NCI-H187 (cell line): ENCODE results near the gene GZMM.

ENCODE experiments used
- DNase-seq, 2 experiments: peaks; one replicate each; lab custom pipeline; 2025; lab: John Stamatoyannopoulos, UW

GZMM gene

DNA sequence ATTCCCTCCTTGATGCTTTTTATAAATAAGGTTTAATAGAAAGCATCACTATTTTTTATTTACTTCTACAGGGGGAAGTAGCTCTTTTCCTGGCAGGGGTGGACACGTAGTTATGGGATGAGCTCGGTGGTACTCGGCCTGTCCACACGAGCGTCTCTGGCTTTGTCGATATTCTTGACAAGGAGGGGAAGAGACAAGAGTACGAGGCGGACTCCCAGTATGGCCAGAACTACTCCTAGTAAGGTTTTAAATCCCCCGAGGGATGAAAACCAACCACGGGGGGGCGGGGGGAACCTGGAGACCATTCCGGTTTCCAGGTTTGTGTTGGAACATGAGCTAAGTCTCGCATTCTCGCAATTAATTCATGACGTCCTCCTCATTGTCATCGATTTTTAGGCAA, 23.0 kb downstream of the GZMM start:
- DNase-seq = no peak

DNA sequence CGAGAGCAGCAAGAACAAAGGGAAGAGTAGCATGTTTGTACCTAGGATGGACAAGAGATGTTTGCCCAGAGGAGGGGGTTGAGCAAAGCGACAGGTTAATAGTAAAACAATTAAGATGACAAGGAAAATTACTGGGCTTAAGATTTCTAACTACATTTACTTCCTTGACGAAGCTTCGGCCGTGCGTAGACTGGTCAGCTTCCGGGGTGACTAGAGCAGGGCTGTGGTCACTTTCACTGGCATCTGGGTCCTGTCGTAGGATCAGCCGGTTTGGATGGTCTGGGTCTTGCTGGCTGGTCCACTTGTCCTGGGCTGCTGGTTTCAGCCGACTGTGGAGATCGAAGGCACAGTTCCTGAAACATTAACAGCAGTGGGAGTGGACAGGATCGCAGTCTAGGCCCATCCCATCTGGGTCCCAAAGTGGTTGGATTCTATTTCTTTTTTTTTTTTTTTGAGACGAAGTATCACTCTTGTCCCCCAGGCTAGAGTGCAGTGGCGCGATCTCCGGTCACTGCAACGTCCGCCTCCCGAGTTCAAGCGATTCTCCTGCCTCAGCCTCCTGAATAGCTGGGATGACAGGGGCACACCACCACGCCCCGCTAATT, 23.5 kb downstream of the GZMM start:
- DNase-seq = no peak

DNA sequence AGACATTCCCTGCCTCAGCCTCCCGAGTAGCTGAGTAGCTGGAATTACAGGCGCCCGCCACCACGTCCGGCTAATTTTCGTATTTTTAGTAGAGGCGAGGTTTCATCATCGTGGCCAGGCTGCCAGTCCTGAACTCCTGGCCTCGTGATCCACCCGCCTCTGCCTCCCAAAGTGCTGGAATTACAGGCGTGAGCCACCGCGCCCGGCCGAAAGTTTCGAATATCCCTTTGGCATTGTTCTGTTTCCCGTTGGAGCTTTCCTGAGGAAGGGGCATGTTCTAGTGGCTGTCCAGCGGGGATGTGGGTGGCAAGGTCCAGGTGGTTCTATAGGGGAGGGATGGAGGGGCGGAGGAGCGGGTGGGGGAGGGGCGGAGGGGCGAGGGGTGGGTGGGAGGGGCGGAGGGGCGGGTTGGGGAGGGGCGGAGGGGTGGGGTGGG, 26.4 kb downstream of the GZMM start:
- DNase-seq = no peak

DNA sequence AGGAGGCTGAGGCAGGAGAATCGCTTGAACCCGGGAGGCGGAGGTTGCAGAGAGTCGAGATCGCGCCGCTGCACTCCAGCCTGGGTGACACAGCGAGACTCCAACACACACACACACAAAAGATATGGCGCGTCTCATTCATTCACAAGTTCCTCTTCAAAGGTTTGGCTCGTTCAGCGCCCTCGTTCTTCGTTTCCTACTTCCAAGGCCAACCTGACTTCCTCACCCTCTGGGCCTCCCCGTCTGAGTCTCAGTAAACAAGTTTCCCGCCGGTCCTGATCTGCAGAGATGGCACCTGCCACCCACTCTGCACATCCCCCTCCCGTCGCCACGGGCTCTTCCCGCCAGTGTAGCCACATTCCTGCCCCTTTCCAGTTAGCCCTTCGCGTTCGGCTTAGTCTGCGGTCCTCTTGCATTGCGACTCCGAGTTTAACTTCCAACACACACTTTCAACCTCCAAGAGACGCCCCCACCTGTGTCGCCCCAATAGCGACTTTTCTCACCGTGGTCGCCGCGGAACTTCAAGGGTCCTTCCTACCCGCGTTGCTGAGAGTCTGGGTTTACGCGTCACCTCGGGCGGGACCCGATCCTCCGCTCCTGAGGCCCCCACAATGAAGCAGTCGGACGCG, 27.2 kb downstream of the GZMM start:
- DNase-seq = peak in 1 of 2 experiments; percentile 42

DNA sequence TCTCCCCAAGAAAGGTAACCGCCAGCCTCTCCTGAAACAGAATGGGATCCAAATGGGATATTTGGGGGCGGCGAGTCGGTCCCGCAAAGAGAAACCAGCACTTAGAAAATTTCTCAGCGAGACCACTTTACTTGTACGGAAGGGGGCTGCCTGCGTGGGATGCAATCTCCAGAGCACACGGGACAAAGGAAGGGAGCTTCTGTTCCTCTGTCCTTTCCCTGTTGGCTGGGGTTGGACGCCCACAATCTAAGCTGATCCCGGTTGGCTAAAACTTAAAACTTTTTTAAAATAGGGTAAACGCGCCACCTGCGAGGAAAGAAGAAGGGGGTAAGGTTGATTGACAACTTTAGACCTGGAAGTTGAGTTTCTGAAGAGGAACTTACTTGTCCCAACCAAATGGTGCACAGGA, 27.7 kb downstream of the GZMM start:
- DNase-seq = no peak

DNA sequence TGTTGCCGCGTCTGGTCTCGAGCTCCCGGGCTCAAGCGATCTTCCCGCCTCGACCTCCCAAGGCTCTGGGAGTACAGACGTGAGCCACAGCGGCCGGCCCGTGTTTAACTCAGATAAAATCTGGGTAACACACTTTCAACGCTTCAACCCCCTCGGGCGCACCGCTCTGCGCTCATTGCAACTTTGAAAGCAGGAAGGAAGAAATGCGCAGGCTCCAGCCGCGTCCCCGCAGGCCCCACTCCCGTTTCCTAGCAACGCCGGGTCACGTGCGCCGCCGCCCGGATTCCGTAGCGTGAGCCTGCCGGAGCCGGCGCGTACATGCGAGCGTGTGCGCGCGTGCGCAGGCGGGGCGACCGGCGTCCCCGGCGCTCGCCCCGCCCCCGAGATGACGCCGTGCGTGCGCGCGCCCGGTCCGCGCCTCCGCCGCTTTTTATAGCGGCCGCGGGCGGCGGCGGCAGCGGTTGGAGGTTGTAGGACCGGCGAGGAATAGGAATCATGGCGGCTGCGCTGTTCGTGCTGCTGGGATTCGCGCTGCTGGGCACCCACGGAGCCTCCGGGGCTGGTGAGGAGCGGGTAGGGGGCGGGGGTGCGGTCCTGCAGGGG, 28.4 kb downstream of the GZMM start, which contains the start of gene BSG:
Gene BSG, plus strand, starts transcription at position 457 of the 603 bp plus-strand sequence. Its CDS starts 39 bp downstream, at position 496.
- DNase-seq = peak; percentile 92 to 98

DNA sequence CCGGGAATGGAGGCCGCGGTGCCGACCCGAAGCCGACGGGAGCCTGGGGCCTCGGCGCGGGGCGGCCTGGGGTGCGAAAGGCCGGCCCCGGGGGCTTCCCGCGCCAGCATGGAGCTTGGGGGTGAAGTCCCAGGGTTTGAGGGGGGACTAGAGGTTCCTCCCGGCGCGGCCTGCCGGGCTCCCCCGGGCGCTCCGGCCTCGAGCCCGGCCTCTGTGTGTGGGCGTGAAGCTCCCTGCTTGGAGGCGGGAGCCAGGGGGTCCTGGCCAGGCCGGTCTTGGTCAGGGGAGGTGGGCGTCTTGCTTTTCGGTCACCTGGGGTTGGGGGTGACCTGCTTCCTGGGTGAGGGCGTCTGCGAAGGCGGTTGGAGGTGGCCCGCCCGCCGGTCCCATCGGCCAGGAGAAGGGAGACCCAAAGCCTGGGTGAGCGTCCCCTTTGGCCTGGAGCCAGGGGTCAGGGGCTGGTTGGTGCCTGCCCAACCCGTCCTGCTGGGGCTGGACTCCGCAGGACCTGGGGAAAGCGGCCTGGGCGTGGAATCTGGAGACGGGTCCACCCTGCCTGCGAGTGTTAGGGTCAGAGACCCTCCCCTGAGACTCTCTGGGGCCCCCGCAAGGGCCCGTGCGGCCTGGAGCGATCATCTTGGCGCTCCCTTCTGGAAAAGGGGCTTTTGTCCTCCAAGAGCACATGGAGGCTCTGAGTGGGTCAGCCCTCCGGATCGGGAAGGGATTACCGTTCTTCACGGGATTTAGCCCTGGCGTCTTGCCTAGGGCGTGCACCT, 29.1 kb downstream of the GZMM start:
- no peak for DNase-seq

DNA sequence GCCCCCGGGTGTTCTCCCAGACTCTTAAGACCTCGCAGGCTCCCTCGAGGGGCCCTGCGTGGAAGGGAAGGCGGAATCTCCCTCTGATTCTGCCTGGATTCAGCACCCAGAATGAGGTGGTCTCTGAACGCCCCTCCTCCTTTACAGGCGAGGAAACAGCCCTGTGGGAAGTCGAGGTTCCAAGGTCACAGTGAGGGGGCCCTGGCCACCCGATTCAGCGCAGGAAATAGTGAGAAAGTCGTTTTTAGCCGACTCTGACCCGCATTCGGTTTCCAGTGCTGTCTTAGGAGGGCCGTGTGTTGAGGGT, 29.6 kb downstream of the GZMM start:
- no peak for DNase-seq

DNA sequence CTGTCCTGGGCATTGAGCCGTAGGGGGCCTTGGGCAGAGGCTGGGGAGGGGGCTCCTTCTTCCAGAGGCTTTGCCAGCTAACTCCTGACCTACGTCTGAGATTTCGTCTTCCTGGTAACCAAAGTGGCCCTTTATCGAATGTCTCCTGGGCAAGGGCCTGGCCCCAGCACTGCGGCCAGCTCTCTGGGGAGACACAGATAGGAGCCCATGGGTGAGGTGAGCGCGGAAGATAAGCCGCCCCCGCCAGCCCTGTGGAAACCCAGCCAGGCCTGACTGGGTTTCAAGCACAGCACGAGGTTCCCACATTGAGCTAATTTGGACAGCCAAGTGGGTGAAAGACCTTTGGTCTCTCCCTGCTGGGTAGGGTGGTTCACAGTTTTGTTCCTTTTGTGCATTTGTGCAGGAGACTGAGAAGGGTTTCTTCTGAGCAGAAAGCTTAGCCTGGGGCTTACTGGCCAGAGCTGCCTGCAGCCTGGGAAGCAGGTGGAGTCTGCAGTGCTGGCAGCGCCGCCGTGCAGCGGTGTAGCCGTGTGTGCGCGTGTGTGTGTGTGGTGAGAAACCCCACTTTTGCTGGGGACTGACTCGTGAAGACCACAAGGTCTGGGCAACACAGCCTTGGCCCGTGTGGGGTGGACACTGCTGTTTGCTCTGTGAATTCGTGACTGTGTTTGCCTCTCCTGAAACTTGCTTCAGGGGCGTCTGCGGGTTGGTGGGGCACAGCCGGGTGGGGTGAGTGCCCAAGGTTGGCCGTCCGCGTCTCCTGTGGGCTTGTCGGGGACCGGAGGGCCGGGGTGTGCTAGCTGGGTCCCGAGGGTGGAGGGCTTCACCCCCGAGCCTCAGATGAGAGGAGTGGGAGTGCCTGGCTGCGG, 31.0 kb downstream of the GZMM start:
- no peak for DNase-seq

DNA sequence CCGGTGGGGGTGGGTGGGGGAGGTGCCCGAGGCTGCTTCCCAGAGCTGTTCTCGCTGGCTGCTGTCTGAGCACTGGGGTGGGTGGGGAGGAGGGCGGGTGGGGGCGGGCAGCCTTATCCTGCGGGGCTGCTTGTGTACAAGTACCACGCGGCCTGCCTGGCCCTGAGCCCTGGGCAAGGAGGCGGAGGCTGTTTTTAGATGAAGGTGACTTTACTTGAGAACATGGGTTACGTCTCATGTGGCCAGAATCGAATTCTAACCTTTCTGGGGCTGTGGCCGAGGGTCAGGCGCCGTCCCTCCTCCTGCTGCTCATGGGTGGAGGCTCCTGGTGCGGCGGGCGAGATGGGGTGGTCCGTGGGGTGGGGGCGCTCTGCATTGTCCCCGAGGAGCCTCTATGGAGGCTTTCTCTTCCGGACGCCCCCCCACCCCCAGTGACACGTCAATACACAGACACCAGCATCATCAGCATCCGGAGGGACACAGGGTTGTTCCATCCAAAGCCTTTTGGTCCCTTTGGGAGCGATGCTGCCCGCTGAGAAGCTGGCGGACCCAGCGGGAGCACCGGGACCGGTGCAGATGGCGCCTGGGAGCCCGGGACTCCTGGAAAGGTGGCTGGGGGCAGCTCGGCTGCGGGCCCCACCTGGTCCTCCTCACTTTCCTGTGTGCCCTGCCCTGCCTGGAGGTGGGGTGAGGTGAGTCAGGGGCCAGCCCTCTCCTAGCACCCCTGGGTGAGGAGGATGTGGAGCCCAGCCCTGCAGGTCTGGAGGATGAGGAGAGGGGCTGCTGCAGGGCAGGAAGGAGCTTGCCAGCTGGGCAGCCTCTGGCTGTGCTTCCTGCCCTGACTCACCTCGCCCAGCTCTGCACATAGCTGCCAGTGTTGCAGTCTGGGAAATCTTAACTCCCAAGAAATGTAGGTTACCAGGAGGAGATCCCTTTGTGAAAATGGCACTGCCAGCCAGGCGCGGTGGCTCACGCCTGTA, 32.0 kb downstream of the GZMM start:
- no peak for DNase-seq

DNA sequence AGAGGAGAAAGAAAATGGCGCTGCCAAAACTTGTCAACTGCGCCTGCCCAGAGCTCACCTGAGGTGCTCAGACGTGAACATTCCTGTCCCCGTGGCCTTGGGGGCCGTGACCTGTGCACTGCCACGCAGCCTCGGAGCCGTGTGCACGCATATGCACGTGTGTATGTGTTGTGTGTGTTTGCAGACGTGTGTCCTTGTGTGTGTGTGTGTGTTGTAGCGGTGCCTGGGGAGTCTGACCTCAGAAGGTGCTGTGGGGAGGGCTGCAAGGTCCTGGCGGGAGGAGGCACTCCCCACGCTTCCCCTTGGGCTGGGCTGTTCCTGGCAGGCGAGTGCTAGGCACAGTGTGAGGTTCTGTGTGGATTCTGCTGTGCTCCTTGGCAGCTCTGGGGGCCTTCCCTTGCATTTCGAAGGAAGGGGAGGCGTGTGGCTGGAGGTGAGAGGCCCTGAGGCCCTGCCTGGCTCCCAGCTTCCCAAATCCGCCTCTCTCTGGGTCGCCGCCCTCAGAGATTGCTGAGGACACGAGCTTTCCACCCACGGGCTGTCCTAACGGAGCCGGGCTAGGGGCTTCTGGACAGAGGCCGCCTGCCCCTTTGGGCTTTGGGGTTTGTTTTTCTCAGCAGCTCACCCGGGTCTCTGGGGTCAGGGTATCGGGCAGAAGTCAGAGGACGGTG, 33.0 kb downstream of the GZMM start:
- DNase-seq = no peak

DNA sequence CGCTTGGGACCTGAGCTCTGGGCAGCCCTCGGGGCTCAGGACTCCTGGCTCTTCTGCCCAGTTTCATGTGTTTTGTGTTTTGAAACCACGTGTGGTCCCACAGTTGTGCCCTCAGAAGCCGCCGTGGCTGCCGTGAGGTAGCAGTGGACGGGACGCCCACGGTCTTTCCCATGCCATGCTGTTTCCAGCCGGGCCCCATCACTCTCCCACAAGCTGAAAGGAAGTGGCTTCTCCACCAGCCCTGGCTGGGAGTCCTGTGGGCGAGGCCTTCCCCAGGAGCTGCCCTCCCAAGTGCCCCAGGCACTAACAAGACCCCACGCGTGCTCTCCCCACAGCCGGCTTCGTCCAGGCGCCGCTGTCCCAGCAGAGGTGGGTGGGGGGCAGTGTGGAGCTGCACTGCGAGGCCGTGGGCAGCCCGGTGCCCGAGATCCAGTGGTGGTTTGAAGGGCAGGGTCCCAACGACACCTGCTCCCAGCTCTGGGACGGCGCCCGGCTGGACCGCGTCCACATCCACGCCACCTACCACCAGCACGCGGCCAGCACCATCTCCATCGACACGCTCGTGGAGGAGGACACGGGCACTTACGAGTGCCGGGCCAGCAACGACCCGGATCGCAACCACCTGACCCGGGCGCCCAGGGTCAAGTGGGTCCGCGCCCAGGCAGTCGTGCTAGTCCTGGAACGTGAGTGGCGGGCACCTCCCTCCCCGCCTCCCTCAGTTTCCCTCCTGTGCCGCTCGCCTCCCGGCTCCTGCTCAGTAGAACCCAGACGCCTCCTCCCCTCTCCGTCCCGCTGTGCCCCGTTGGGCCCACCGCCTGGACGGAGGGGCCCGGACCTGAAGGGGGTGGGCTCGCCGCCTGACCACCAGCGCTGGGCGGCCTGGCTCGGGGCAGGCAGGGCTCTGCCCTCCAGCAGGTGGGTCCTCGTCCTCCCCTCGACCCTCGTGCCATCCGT, 33.9 kb downstream of the GZMM start:
- no peak for DNase-seq

DNA sequence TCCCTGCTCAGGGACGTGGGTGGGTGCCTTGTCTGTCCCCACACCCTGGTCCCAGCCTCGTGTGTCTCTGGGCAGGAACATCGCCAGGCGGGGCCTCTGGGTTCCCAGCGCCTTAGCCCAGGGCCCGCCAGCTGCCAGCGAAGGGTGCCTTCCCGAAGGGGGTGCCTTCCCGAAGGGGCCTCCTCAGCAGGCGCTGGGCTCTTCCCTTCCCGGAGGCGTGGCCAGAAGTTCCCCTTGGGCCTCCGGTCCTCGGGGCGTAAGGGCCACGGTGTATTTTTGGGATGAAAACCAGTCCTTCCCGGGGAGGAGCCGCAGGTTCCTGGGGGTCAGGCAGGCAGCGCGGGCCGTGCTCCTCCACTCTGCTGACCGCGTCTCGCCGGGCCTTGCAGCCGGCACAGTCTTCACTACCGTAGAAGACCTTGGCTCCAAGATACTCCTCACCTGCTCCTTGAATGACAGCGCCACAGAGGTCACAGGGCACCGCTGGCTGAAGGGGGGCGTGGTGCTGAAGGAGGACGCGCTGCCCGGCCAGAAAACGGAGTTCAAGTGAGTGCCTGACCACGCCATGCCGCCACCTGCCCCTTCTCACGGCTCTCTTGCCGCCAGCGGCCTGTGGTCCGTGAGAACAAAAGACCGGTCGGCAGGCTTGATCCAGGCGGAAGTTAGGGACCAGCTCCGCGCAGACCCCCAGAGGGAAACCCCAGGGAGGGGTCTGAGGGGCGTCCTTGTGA, 35.4 kb downstream of the GZMM start:
- no peak for DNase-seq

DNA sequence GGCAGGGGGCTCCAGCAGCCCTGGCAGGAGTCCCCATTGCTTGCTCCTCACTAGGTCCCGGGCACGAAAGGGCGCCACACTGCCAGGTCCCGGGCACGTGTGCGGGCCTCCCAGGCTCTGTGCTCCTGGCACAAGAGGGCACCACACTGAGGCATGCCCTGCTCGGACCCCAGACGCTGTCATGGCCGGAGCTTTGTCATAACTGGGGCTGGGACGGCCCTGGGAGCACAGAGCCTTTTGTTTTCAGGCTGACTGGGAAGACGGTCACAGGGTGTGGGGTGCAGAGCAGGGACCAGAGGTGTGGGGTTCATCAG, 35.9 kb downstream of the GZMM start:
- DNase-seq = no peak

DNA sequence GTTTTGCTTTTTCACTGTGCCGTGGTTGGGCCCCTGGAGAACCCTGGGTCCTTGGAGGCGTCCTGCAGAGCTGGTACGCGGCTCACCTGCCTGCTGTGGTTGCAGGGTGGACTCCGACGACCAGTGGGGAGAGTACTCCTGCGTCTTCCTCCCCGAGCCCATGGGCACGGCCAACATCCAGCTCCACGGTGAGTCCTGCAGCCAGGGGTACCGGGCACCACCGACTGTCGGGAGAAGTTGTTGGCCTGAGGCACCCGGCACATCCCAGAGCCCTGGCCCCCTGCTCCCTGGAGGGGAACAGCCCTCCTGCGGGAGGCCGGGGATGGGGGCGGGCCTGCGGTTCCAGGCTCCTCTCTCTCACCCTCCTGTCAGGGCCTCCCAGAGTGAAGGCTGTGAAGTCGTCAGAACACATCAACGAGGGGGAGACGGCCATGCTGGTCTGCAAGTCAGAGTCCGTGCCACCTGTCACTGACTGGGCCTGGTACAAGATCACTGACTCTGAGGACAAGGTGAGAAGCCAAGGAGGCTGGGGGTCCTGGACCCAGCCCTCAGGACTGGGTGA, 36.5 kb downstream of the GZMM start:
- DNase-seq = no peak

DNA sequence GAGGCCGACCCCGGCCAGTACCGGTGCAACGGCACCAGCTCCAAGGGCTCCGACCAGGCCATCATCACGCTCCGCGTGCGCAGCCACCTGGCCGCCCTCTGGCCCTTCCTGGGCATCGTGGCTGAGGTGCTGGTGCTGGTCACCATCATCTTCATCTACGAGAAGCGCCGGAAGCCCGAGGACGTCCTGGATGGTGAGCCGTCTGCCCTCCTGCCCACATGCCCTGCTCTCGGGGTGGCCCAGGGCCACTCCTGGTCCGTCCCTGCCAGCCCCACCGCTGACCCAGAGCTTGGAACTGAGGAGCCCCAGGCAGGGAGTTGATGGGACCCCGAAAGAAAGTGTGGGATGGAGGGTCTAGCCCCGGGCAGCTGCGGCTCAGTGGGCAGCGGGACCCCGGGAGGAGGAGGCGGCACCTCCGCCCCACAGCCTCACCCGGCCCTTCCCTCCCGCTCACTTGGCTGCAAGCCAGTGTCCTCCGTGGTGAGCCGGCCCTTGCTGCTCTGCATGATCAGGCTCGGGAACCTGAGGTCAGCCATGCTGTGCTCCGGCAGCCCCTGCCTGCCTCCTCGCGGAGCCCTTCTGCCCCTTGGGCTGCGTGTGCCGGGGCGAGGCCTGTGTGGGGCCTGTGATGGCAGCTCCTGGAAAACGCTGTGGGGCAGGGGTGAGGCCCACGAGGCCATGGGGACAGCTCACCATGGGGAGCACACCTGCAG, 37.7 kb downstream of the GZMM start:
- DNase-seq = no peak

DNA sequence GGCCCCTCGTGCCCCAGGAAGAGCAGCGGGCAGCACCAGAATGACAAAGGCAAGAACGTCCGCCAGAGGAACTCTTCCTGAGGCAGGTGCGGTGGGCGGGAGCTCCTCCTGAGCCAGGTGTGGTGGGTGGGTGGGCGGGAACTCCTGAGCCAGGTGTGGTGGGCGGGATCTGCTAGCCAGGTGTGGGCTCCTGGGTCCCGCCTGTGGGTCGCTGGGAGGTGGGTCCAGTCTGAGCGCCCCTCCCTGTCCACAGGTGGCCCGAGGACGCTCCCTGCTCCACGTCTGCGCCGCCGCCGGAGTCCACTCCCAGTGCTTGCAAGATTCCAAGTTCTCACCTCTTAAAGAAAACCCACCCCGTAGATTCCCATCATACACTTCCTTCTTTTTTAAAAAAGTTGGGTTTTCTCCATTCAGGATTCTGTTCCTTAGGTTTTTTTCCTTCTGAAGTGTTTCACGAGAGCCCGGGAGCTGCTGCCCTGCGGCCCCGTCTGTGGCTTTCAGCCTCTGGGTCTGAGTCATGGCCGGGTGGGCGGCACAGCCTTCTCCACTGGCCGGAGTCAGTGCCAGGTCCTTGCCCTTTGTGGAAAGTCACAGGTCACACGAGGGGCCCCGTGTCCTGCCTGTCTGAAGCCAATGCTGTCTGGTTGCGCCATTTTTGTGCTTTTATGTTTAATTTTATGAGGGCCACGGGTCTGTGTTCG, 38.8 kb downstream of the GZMM start:
- DNase-seq = no peak
